K562 (cell line): Measurements from ENCODE around the gene TCF25. TPM values are rescaled to one million over a fixed set of nuclear protein-coding genes. Genes with fewer than 3 reads are reported as not detected.

Experiments
- ATAC-seq: fragments of 200-7000 bp; cut with Tn5 transposase; 3 replicates; pipeline ENCODE4 v1.9.1; 2020; ENCODE audit warnings: moderate library complexity
- BruUV-seq: library from RNA; stranded (reverse); fragments of 400-500 nt; replicated peaks from 2 replicates; lab custom pipeline; 2021; lab: Mats Ljungman, UMichigan
- CTCF ChIA-PET: fragments of 300-600 bp; formaldehyde crosslinking; extraction: SDS; loops from one replicate; lab custom pipeline; 2021; ENCODE audit warnings: low intra/inter-chr PET ratio; lab: Yijun Ruan, JAX
- POLR2A ChIA-PET: fragments of 300-600, 350-650 bp; sonication (Branson Sonifier 250); formaldehyde crosslinking; extraction: SDS; loops from one replicate; lab custom pipeline; 2021; ENCODE audit warnings: antibody characterized with exemption, inconsistent platforms; lab: Yijun Ruan, JAX
- DNase-seq, 4 experiments: peaks; one replicate each; pipeline versions ENCODE4 v3.0.0 to v3.0.0-alpha.2; 2011 to 2018; ENCODE audit warnings: low spot score in 3 of 4, mixed read lengths in 3 of 4; ENCODE audit errors: extremely low read depth in 1 of 4
- FAIRE-seq: peaks from 2 replicates; lab custom pipeline; 2011; peaks lifted over from hg19 to GRCh38; lab: Jason Lieb, UNC
- H2AFZ ChIP-seq: 2 replicates; pipeline ENCODE4 v1.6.0; 2011; ENCODE audit warnings: low read depth, low read length, control low read depth, inconsistent platforms
- H3K27ac ChIP-seq: fragments of 200-600 bp; 3 replicates; pipeline ENCODE4 v1.8.0; 2011; ENCODE audit warnings: low read depth, mild to moderate bottlenecking, control low read depth, inconsistent platforms, low read length, moderate library complexity, mixed read lengths; ENCODE audit errors: extremely low read depth
- H3K27me3 ChIP-seq, 2 experiments: fragments of 300-600 bp in 1 of 2; 2 replicates in 1 of 2; 3 replicates in 1 of 2; pipeline versions ENCODE4 v1.6.0 to v1.8.0; 2011; ENCODE audit warnings: inconsistent platforms in 2 of 2, low read length in 2 of 2, mild to moderate bottlenecking in 1 of 2, mixed read lengths in 1 of 2, moderate library complexity in 1 of 2; ENCODE audit not compliant: control insufficient read depth in 2 of 2, insufficient read depth in 2 of 2
- H3K36me3 ChIP-seq: fragments of 300-600 bp; 3 replicates; pipeline ENCODE4 v1.8.0; 2011; ENCODE audit warnings: mild to moderate bottlenecking, low read length, inconsistent platforms; ENCODE audit not compliant: control insufficient read depth, insufficient read depth
- H3K4me1 ChIP-seq, 2 experiments: fragments of 200-600 bp in 1 of 2; replicated peaks in 1 of 2; 2 replicates in 1 of 2; 3 replicates in 1 of 2; pipeline versions ENCODE4 v1.5.1 to v1.8.0; 2011; ENCODE audit warnings: inconsistent platforms in 2 of 2, low read length in 2 of 2, mild to moderate bottlenecking in 1 of 2, mixed read lengths in 1 of 2, moderate library complexity in 1 of 2; ENCODE audit not compliant: control insufficient read depth in 2 of 2, insufficient read depth in 2 of 2
- H3K4me2 ChIP-seq: 2 replicates; pipeline ENCODE4 v1.6.1; 2011; ENCODE audit warnings: low read length, control low read depth, inconsistent platforms, mixed read lengths; ENCODE audit not compliant: insufficient read depth
- H3K4me3 ChIP-seq: fragments of 200-600 bp; sonication (generic), shearing (Covaris generic); 2 replicates; pipeline ENCODE4 v1.5.1; 2016; ENCODE audit warnings: control low read depth, inconsistent platforms
- H3K79me2 ChIP-seq: fragments of 200-600 bp; 3 replicates; pipeline ENCODE4 v1.8.0; 2011; ENCODE audit warnings: low read length, inconsistent platforms; ENCODE audit not compliant: control insufficient read depth, insufficient read depth
- H3K9ac ChIP-seq, 2 experiments: 2 replicates each; pipeline versions ENCODE4 v1.6.0 to v1.6.1; 2011; ENCODE audit warnings: low read depth in 2 of 2, low read length in 2 of 2, control low read depth in 1 of 2, inconsistent platforms in 1 of 2, mild to moderate bottlenecking in 1 of 2, mixed read lengths in 1 of 2; ENCODE audit not compliant: insufficient read depth in 1 of 2
- H3K9me1 ChIP-seq: one replicate; pipeline ENCODE4 v1.6.0; 2011; ENCODE audit warnings: inconsistent platforms, mild to moderate bottlenecking, low read length, moderate library complexity; ENCODE audit not compliant: control insufficient read depth, insufficient read depth
- H3K9me3 ChIP-seq: replicated peaks from 2 replicates; pipeline ENCODE4 v1.5.1; 2011; ENCODE audit warnings: low read depth, low read length, inconsistent platforms; ENCODE audit not compliant: control insufficient read depth, insufficient read depth
- H4K20me1 ChIP-seq: replicated peaks from 2 replicates; pipeline ENCODE4 v1.6.1; 2011; ENCODE audit warnings: low read length, inconsistent platforms, mixed read lengths; ENCODE audit not compliant: control insufficient read depth, insufficient read depth
- BCOR ChIP-seq: fragments of 450-650 bp; IDR thresholded peaks from 2 replicates; pipeline ENCODE4 v1.6.1; 2016
- BMI1 ChIP-seq: fragments of 150-350 bp; IDR thresholded peaks from 2 replicates; pipeline ENCODE4 v1.6.1; 2014; ENCODE audit warnings: low read length
- DMBX1 ChIP-seq: fragments of 250-450 bp; sonication (Bioruptor Pico); IDR thresholded peaks from 2 replicates; pipeline ENCODE4 v1.8.0; 2022; ENCODE audit warnings: inconsistent platforms, mild to moderate bottlenecking, moderate library complexity, borderline replicate concordance
- NCOA1 ChIP-seq: fragments of 450-650 bp; IDR thresholded peaks from 2 replicates; pipeline ENCODE4 v1.6.1; 2016; ENCODE audit warnings: low read depth
- NR1H2 ChIP-seq: sonication (generic); formaldehyde crosslinking; IDR thresholded peaks from 2 replicates; pipeline ENCODE4 v1.4.0; 2020; ENCODE audit warnings: mild to moderate bottlenecking, missing genetic modification reagents
- PHF8 ChIP-seq: fragments of 200-600 bp; sonication (generic); IDR thresholded peaks from 2 replicates; pipeline ENCODE4 v1.6.1; 2012; ENCODE audit warnings: mixed run types, mild to moderate bottlenecking, inconsistent platforms, low read length, moderate library complexity, borderline replicate concordance
- ZBTB9 ChIP-seq: fragments of 450-650 bp; formaldehyde crosslinking; IDR thresholded peaks from 2 replicates; pipeline ENCODE4 v1.4.0; 2020; ENCODE audit warnings: mild to moderate bottlenecking, moderate library complexity
- ZNF212 ChIP-seq: fragments of 450-650 bp; formaldehyde crosslinking; IDR thresholded peaks from 2 replicates; pipeline ENCODE4 v1.4.0; 2020; ENCODE audit warnings: mild to moderate bottlenecking
- WGBS: fragments of 100-300 bp; shearing (Covaris generic); methylation state at CpG from one replicate; pipeline ENCODE4 v1.1.6; 2016; ENCODE audit warnings: low coverage, mixed read lengths; ENCODE audit not compliant: insufficient coverage; ENCODE audit errors: missing lambda C conversion rate; 5-methylcytosine and 5-hydroxymethylcytosine counted together
- in situ Hi-C: fragments of 300-500 bp; cut with MboI; formaldehyde crosslinking; loops from 4 replicates; pipeline ENCODE4 v1.15.0; 2018; ENCODE audit warnings: inconsistent platforms, mixed read lengths
- intact Hi-C: fragments of 100-400 bp; cut with micrococcal nuclease; formaldehyde crosslinking; loops from 2 replicates; pipeline ENCODE4 v1.14.2; 2022
- polyA plus RNA-seq, 8 experiments: library from polyadenylated mRNA; depleted of rRNA in 4 of 8; stranded (reverse) in 5 of 8; unstranded in 3 of 8; fragments of >200 nt; fragmentation: Nextera tagmentation in 2 of 8; fragmentation: Illumina TruSeq in 1 of 8; extraction: Ambion mirVana in 2 of 8; extraction: Trizol in 1 of 8; gene quantifications; 2 replicates each; pipeline versions ENCODE4 v1.2.1 to v1.2.3, GENCODE V29; 2011 to 2014; ENCODE audit warnings: inconsistent platforms in 1 of 8, missing spikeins in 1 of 8
- total RNA-seq, 7 experiments: library from RNA; depleted of rRNA in 6 of 7; stranded (reverse); fragments of >200 nt in 6 of 7; fragmentation: Illumina TruSeq in 2 of 7; extraction: Trizol in 2 of 7; gene quantifications; 2 replicates each; pipeline versions ENCODE4 v1.2.1 to v1.2.3, GENCODE V29; 2011 to 2021; ENCODE audit warnings: low replicate concordance in 1 of 7

Gene TCF25
- total and polyA plus RNA-seq, 9 of the 15 experiments (the other 6 are each of a cell fraction or from before 2014, with no cell fraction given), result 9.0 to 154 (median 83.8) TPM

DNA sequence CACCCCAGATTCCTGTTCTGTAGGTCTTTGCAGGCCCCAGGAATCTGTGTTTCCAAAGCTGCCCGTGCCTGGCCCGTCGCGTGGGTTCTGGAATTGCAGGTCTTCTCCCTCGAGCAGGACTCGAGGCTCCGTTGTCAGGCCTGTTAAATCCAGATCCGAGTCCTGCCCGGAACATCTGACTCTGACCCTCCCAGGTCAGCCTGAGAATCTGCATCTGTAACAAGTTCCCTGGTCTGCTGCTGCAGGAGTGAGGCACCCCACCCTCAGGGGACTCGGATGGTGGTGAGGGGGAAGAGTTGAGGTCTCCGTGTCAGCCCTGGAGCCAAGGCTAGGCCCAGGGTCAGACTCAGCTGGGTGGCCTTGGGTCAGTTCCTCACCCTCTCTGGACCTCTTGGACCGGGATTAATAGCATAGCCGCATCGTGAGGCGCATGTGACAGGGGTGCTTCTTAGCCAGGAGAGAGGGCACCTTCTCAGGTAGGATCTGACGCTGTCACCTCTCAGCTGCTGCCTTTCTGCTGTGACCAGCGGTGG lies 36.3 kb upstream of the TCF25 start:
- H3K27me3 ChIP-seq, result no peaks in the 10 kb centered on the region
- H3K4me1 ChIP-seq, result peaks cover 3 to 26% of the 10 kb centered on the region in 2 experiments; a peak in 3 of 5 replicates
- peaks cover 2% of the 10 kb centered on the region; the same call in 1 of the 3 replicates for H3K36me3 ChIP-seq
- H3K27ac ChIP-seq, result no peak overlapping the region
- DNase-seq (no peak), FAIRE-seq (no peak), ATAC-seq (no peak)
- ChIA-PET CTCF (no interaction called here), POLR2A (interaction anchor here (0.6 kb wide), 1 partner anchor 9 kb away, joined by 3 read pairs; the partner anchor contains the start of gene SPIRE2)
- no peaks in the 10 kb centered on the region for H4K20me1 ChIP-seq
- no peak overlapping the region for H3K4me3 ChIP-seq
- no peaks in the 10 kb centered on the region for H3K9me1 ChIP-seq
- H3K9me3 ChIP-seq, result no peaks in the 10 kb centered on the region; the same call in 1 of the 2 replicates
- H3K9ac ChIP-seq, result peak overlapping the region in 1 of 2 experiments; percentile 76; a peak in 1 of 4 replicates
- no peak overlapping the region for H3K4me2 ChIP-seq
- no TSS peak for BruUV-seq
- WGBS, result 90% methylated on average over 17 of the region's 17 CpGs
- no peak overlapping the region for H2AFZ ChIP-seq
- in situ Hi-C loops (no loop called here), intact Hi-C loops (no loop called here)
- 0 out of 2 replicates have a peak, but pooled peaks have one; percentile 10 for TF ChIP-seq BCOR
- no peak for TF ChIP-seq NCOA1
- TF ChIP-seq ZNF212 (CRISPR knock-in tag), result no peak
- TF ChIP-seq DMBX1 (CRISPR knock-in tag), result no peak
- no peak for TF ChIP-seq NR1H2 (CRISPR knock-in tag)
- H3K79me2 ChIP-seq, result no peaks in the 10 kb centered on the region

DNA sequence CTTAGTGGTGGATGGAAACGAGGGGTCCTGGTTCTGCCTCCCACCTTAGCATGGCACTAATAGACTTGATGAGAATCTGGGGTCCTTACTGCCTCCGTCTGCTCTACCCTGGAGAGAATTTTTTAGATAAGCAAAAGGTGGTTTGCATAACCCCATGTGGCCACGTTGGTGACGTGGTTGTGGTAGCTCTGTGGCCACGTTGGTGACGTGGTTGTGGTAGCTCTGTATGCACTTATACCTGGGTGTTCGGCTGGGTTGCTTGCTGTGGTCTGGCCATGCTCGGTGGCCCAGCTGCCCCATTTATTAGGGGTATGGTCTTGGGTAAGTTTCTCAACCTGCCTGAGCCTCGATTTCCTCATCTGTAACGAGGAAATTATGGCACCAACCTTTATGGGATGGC lies 32.1 kb upstream of the TCF25 start:
- Histone ChIP-seq H3K79me2 (no peaks in the 10 kb centered on the region), H3K9ac (no peak overlapping the region), H4K20me1 (no peaks in the 10 kb centered on the region), H3K9me1 (no peaks in the 10 kb centered on the region), H3K9me3 (no peaks in the 10 kb centered on the region), H3K4me2 (no peak overlapping the region), H3K27ac (no peak overlapping the region), H3K36me3 (0 out of 3 replicates have a peak, but pooled peaks cover 1% of the 10 kb centered on the region), H3K4me3 (no peak overlapping the region), H3K4me1 (peaks cover 3 to 30% of the 10 kb centered on the region in 2 experiments; a peak in 3 of 5 replicates), H2AFZ (no peak overlapping the region), H3K27me3 (no peaks in the 10 kb centered on the region)
- ATAC-seq (no peak), FAIRE-seq (no peak), DNase-seq (no peak)
- 42% methylated on average over 10 of the region's 10 CpGs for WGBS
- TF ChIP-seq PHF8 (no peak), BMI1 (no peak), ZBTB9 (CRISPR knock-in tag) (peak; percentile 88; the same call in 1 of the 2 replicates)
- intact Hi-C loops, result no loop called here
- ChIA-PET CTCF (no interaction called here), POLR2A (interaction anchor here (1.2 kb wide), 1 partner anchor 12 kb away, joined by 3 read pairs; no protein-coding TSS in a partner anchor)
- in situ Hi-C loops, result no loop called here
- BruUV-seq, result no TSS peak
